SK-N-MC (cell line): ENCODE measurements around the gene DALRD3.

Source experiments
- DNase-seq: peaks from one replicate; pipeline ENCODE4 v3.0.0-alpha.2; 2011; ENCODE audit warnings: low read depth, low spot score
- H3K27ac ChIP-seq: fragments of 200-600 bp; sonication (generic); 2 replicates; pipeline ENCODE4 v1.5.1; 2016; ENCODE audit warnings: mixed run types
- H3K36me3 ChIP-seq: fragments of 200-600 bp; sonication (generic); 2 replicates; pipeline ENCODE4 v1.6.1; 2017; ENCODE audit warnings: antibody characterized with exemption, low read length, mixed read lengths; ENCODE audit not compliant: insufficient read depth
- H3K4me3 ChIP-seq: fragments of 200-600 bp; sonication (generic); 2 replicates; pipeline ENCODE4 v1.5.1; 2016
- H3K9ac ChIP-seq: fragments of 200-600 bp; sonication (generic); 2 replicates; pipeline ENCODE4 v1.8.0; 2017; ENCODE audit warnings: mixed run types, mixed read lengths; ENCODE audit not compliant: insufficient read length
- H3K9me3 ChIP-seq: fragments of 200-600 bp; sonication (generic); 2 replicates; pipeline ENCODE4 v1.6.1; 2017; ENCODE audit warnings: low read depth, mild to moderate bottlenecking, antibody characterized with exemption, low read length, moderate library complexity, mixed read lengths
- EZH2 ChIP-seq: fragments of 200-600 bp; sonication (generic); IDR thresholded peaks from one replicate; pipeline ENCODE4 v1.6.1; 2017; ENCODE audit warnings: antibody characterized with exemption
- FOXP2 ChIP-seq: optimal IDR thresholded peaks from 2 replicates; pipeline ENCODE3; 2011; ENCODE audit warnings: mild to moderate bottlenecking, moderate library complexity; ENCODE audit not compliant: insufficient read depth; ENCODE audit errors: extremely low read length, control extremely low read depth
- POLR2AphosphoS5 ChIP-seq: IDR thresholded peaks from 2 replicates; pipeline ENCODE4 v1.6.1; 2012; ENCODE audit warnings: mild to moderate bottlenecking, low read depth, low read length, borderline replicate concordance

DALRD3 gene

DNA sequence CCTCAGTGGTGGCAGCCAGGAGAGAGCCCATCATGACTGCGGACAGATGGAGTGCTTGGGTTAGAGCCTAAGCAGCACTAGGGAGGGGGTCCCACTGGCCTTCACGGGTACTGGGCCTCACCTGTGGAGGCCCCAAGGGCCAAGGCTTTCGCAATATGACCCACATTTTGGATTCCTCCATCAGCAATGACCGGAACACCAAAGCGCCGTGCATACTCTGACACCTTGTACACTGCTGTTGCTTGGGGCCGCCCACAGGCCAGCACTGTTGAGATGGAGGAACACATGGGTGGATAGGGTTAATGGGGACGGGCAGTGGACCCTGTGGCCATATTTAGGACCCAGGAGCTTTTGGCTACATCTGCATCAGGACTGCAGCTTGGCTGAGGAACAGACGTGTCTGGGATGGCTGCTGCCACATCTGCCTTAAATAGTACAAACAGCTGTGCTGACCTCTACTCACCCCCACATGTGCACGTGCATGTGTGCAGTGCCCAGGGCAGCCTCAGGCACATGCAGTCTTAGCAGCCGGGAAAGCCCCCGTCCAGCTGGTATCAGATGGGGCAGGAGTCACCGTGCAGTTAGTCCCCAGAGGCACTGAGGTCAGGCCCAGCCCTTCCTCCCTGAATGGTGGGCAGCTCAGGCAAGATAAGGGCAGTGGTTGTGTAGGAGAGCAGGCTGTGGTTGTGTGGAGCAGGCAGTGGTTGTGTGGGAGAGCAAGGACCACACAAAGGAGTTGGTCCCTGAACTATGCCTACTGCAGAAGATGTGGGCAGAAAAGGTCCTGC is 6.8 kb upstream of the DALRD3 start:
- Histone ChIP-seq H3K27ac (no peak overlapping the region), H3K9me3 (no peaks in the 10 kb centered on the region), H3K36me3 (peaks cover 37% of the 10 kb centered on the region; the same call in 1 of the 2 replicates), H3K9ac (no peak overlapping the region), H3K4me3 (no peak overlapping the region)
- TF ChIP-seq FOXP2 = no peak
- TF ChIP-seq POLR2AphosphoS5 = peak; percentile 32
- no peak for TF ChIP-seq EZH2
- no peak for DNase-seq

DNA sequence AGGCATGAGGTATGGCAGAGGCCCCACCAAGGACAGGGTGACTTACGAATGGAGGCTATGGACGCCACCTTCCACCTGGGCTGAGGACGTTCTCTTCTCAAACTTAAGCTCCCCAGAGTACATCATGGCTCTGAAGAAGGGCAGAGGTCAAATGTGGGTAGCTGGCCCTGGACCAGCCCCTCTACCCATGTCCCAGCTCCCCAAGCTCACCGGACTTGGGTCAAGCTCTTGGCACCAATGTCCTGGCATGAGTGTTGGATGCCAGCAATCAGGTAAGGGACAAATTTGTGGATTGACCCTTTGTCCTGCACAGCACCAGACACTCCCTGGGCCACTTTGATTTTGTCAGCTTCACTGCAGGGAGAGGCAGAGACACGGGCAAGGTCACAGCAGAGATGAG is 6.1 kb upstream of the DALRD3 start:
- H3K9ac ChIP-seq = no peak overlapping the region
- no peak overlapping the region for H3K27ac ChIP-seq
- TF ChIP-seq FOXP2 (no peak), EZH2 (no peak), POLR2AphosphoS5 (no peak)
- no peak overlapping the region for H3K4me3 ChIP-seq
- DNase-seq = no peak
- H3K36me3 ChIP-seq = peaks cover 37% of the 10 kb centered on the region; the same call in 1 of the 2 replicates
- no peaks in the 10 kb centered on the region for H3K9me3 ChIP-seq

DNA sequence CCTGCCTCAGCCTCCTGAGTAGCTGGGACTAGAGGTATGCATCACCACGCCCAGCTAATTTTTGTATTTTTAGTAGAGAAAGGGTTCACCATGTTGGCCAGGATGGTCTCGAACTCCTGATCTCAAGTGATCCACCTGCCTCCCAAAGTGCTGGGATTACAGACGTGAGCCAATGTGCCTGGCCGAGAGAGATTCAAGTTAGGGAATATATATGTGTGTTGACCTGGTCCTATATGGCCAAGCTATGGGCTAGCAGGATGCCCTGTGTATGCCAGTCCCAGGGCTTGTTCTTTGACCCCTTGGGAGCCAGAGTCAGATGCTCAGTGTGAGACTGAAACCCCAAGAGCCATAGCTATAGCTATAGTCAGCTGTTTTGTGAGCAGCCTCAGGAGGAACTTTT is 5.4 kb upstream of the DALRD3 start:
- TF ChIP-seq EZH2 (no peak), POLR2AphosphoS5 (no peak; the same call in 1 of the 2 replicates), FOXP2 (no peak)
- Histone ChIP-seq H3K9me3 (no peaks in the 10 kb centered on the region), H3K9ac (no peak overlapping the region), H3K27ac (no peak overlapping the region), H3K4me3 (no peak overlapping the region), H3K36me3 (peaks cover 37% of the 10 kb centered on the region; the same call in 1 of the 2 replicates)
- no peak for DNase-seq

DNA sequence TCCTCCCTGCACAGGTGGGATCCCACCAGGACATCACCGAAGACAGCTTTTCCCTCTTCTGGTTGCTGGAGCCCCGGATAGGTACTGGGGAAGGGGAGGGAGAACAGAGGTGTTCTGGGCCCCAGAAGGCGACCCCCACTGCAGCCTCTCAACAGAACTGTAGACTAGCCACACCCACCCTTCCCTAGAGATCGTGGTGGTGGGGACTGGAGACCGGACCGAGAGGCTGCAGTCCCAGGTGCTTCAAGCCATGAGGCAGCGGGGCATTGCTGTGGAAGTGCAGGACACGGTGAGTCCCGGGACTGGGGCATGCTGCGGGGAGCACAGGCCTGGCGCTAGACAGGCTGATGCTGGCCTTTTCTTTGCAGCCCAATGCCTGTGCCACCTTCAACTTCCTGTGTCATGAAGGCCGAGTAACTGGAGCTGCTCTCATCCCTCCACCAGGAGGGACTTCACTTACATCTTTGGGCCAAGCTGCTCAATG is 4.3 kb upstream of the DALRD3 start:
- Histone ChIP-seq H3K27ac (no peak overlapping the region), H3K9ac (peak overlapping the region; percentile 94), H3K4me3 (peak overlapping the region; percentile 86), H3K36me3 (peaks cover 33% of the 10 kb centered on the region; the same call in 1 of the 2 replicates), H3K9me3 (no peaks in the 10 kb centered on the region)
- DNase-seq = no peak
- no peak for TF ChIP-seq EZH2
- TF ChIP-seq POLR2AphosphoS5 = no peak
- no peak for TF ChIP-seq FOXP2

DNA sequence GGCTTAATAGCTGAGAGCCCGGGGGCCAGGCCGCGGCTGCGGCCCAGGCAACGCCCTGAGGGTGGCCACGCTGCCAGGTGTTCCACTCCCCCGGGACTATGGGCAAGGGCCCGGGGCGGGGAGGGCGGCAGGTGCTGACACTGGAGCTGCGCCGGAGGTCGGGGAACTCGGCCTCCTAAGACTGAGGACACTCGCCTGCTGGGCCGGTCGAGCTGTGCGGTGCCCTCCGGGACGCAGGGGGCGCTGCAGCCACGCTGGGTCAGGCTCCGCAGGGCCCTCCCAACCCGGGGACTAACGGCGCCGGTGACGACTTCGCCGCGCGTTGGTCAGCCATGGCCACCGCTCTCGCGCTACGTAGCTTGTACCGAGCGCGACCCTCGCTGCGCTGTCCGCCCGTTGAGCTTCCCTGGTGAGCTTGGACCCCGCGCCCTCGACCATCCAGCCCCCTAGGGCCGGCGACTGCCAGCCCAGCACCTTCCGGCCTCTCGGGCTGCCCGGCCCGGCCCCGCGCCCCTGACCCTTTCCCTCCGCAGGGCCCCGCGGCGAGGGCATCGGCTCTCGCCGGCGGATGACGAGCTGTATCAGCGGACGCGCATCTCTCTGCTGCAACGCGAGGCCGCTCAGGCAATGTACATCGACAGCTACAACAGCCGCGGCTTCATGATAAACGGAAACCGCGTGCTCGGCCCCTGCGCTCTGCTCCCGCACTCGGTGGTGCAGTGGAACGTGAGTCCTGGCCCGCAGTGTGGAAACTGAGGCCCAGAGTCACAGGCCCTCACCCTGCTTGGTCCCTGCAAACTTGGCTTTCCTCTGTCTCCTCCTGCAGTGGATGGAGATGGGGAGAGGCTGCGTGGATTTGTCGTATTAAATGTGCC is 3.7 kb upstream of the DALRD3 start, which contains the start of gene NDUFAF3:
Gene NDUFAF3, plus strand, starts transcription at position 309 of the 875 bp plus-strand sequence. Its CDS starts 24 bp downstream, at position 333.
- peak within 1 kb of the TSS; percentile 85 for H3K27ac ChIP-seq
- H3K4me3 ChIP-seq = peak within 1 kb of the TSS; percentile 86
- H3K9ac ChIP-seq = peak within 1 kb of the TSS; percentile 94
- TF ChIP-seq POLR2AphosphoS5 (peak; percentile 52; the same call in 1 of the 2 replicates), FOXP2 (peak; percentile 10), EZH2 (no peak)
- DNase-seq = no peak
- no peaks in the 10 kb centered on the region for H3K9me3 ChIP-seq
- H3K36me3 ChIP-seq = peaks cover 30% of the 10 kb centered on the region; the same call in 1 of the 2 replicates

DNA sequence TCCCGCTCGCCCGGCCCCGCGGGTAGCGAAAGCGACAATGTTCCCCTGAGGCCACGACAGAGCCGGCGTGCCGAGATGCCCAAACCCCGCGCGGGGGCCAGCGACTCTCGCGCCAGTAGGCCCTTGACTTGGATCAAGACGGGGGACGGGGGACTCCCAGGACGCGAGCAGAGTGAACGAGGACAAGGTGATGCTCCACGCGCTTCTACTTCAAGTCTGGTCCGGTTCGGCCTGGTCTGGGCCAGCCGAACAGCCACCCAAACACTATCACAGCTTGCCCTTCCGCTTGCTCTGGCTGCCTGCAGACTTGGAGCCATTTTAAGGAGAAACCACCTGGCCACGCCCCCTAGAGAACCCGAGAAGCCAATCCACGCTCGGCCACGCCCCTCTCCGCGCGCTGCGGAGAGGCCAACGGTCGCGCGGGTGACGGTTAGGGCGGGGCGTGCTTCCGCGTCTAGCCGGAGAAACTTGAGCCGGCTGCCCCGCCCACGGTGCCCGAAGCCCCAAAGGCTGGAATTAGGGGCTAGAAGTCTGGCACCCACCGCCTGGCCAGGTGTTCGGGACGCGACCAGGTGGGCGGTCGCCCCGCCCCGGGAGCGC is 2.9 kb upstream of the DALRD3 start:
- H3K9ac ChIP-seq = peak overlapping the region; percentile 94
- DNase-seq = peak; percentile 73
- no peak for TF ChIP-seq EZH2
- no peak for TF ChIP-seq FOXP2
- peak; percentile 100 for TF ChIP-seq POLR2AphosphoS5
- H3K36me3 ChIP-seq = peaks cover 24% of the 10 kb centered on the region; the same call in 1 of the 2 replicates
- H3K9me3 ChIP-seq = no peaks in the 10 kb centered on the region
- H3K27ac ChIP-seq = peak overlapping the region; percentile 85
- peak overlapping the region; percentile 86 for H3K4me3 ChIP-seq

DNA sequence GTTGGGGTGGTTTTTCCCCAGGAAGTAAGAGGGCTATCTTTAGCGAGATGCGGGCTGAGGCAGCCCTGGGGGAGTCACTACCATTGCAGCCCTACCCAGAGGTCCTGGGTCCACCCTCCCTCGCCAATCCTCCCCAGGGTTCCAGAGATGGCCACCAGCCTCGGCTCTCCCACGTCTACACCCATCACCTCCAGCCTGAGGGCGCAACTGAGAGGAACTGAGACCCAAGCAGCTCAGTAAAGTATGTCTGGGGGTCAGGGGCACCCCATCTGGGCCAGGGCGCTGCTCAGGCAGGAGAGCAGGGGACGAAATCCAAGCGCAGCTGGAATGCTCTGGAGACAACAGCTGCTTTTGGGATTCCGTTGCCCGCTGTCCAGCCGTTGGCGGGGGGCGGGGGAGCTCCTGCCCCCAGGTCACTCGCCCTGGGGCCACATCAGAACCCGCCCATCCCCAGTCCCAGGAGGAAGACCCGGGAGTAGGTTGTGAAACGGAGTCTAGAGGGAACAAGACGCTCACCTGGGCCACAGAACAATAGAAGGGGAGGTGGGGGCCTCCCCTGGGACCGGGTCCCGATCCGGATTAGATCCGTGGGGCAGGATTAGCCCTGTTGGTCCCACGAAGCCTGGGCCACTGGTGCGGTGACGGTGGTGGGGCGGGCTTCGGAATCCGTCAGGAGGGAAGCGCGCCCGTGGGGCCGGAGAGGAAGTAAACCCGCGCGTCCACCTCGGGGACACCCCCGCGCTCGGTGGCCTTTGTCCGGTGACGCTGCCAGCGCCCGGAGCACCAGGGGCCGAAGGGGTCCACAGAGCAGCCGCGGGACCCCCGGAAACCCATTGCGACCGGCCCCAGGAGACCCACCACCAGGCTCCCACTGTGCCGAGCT is 2.2 kb upstream of the DALRD3 start:
- no peak for DNase-seq
- no peak overlapping the region for H3K27ac ChIP-seq
- H3K9ac ChIP-seq = peak overlapping the region; percentile 78
- no peak for TF ChIP-seq FOXP2
- TF ChIP-seq POLR2AphosphoS5 = no peak
- no peak for TF ChIP-seq EZH2
- peaks cover 17% of the 10 kb centered on the region; the same call in 1 of the 2 replicates for H3K36me3 ChIP-seq
- H3K4me3 ChIP-seq = peak overlapping the region; percentile 86
- H3K9me3 ChIP-seq = no peaks in the 10 kb centered on the region
